Esophagus squamous epithelium (tissue), 4 donors: ENCODE results near the gene NECAB2.

Source experiments
- POLR2A ChIP-seq, 4 donors: fragments of 450-650 bp; IDR thresholded peaks; one replicate each; pipeline ENCODE4 v1.6.1; 2017; ENCODE audit warnings: antibody characterized with exemption in 4 of 4, mild to moderate bottlenecking in 4 of 4, moderate library complexity in 3 of 4
- TF ChIP-seq, protein P1 (sequence below), 6 experiments: fragments of 450-650 bp in 4 of 6; fragments of 200-600 bp in 2 of 6; sonication (generic) in 2 of 6; IDR thresholded peaks; one replicate each; pipeline ENCODE4 v1.5.1; 2016 to 2019; ENCODE audit warnings: antibody characterized with exemption in 6 of 6, mild to moderate bottlenecking in 4 of 6, moderate library complexity in 4 of 6

- TF ChIP-seq, protein P1, sequence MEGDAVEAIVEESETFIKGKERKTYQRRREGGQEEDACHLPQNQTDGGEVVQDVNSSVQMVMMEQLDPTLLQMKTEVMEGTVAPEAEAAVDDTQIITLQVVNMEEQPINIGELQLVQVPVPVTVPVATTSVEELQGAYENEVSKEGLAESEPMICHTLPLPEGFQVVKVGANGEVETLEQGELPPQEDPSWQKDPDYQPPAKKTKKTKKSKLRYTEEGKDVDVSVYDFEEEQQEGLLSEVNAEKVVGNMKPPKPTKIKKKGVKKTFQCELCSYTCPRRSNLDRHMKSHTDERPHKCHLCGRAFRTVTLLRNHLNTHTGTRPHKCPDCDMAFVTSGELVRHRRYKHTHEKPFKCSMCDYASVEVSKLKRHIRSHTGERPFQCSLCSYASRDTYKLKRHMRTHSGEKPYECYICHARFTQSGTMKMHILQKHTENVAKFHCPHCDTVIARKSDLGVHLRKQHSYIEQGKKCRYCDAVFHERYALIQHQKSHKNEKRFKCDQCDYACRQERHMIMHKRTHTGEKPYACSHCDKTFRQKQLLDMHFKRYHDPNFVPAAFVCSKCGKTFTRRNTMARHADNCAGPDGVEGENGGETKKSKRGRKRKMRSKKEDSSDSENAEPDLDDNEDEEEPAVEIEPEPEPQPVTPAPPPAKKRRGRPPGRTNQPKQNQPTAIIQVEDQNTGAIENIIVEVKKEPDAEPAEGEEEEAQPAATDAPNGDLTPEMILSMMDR (IDR thresholded peaks at IDR 0.05): no peak
- TF ChIP-seq POLR2A (IDR thresholded peaks at IDR 0.05): no peak
Measured at GRCh38 chr16:83937922-83938885, 29.8 kb upstream of the NECAB2 start.
